C4-2B (cell line): ENCODE data around the gene MMS22L.

Source experiments
- H3K27ac ChIP-seq: fragments of 450-650 bp; 2 replicates; pipeline ENCODE4 v1.5.1; 2017
- CTCF ChIP-seq: fragments of 450-650 bp; conservative IDR thresholded peaks from 2 replicates; pipeline ENCODE4 v1.5.1; 2017; ENCODE audit warnings: mild to moderate bottlenecking
- ZFX ChIP-seq: fragments of 450-650 bp; IDR thresholded peaks from 2 replicates; pipeline ENCODE4 v1.6.1; 2017

Gene MMS22L

GRCh38 chr6:97128507-97128906, 154.5 kb downstream of the MMS22L start:
- TF ChIP-seq ZFX, result no peak
- no peak for TF ChIP-seq CTCF
- no peak overlapping the region for H3K27ac ChIP-seq

GRCh38 chr6:97123652-97124051, 159.4 kb downstream of the MMS22L start:
- no peak overlapping the region for H3K27ac ChIP-seq

DNA sequence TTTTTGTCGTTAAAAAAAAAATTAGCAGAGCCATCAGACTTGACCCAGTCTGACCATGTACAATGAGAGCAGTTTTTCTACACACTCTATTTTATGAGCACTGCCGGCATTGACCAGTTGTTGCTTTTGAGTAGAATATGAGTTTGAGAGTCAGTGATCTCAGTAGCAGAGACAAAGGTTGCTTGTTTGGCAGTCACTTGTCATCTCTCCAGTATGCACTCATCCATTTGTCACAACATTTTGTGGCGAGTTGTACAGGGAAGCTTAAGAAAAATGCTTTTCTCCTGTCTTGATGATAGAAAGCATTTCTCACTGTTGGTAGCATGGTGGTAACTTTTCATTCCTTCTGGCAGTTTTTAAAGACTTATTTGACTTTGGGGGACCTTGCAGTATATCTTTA, 159.9 kb downstream of the MMS22L start:
- TF ChIP-seq ZFX (no peak), CTCF (no peak)

More at GRCh38 chr6:97123652-97124051, 159.4 kb downstream of the MMS22L start:
- TF ChIP-seq ZFX, result no peak
- no peak for TF ChIP-seq CTCF

DNA sequence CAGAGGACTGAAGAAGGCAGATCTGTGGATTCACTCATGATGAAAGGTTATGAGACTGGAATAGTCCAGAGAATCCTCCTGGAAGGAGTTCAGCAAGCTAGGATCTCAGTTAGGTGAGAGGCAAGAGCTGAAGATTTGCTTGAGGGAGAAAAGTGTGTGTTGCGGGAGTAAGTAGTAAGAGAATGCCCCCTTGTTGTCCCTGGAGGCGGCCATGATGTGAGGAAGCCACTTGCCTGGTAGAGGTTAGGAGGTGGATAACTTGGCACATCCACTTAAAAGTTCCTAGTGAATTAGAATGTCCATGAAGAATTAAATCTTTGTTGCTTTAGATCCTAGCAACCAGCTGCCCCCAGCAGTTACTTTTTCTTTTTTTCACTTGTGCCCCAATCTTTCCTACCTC, 162.5 kb downstream of the MMS22L start:
- no peak for TF ChIP-seq ZFX
- no peak for TF ChIP-seq CTCF
- no peak overlapping the region for H3K27ac ChIP-seq

More for the DNA sequence above, 159.9 kb downstream of the MMS22L start:
- H3K27ac ChIP-seq, result no peak overlapping the region

GRCh38 chr6:97114645-97115044, 168.4 kb downstream of the MMS22L start:
- no peak overlapping the region for H3K27ac ChIP-seq
- no peak for TF ChIP-seq ZFX
- TF ChIP-seq CTCF, result no peak

GRCh38 chr6:97113170-97113569, 169.8 kb downstream of the MMS22L start:
- TF ChIP-seq CTCF, result no peak
- TF ChIP-seq ZFX, result no peak
- no peak overlapping the region for H3K27ac ChIP-seq

DNA sequence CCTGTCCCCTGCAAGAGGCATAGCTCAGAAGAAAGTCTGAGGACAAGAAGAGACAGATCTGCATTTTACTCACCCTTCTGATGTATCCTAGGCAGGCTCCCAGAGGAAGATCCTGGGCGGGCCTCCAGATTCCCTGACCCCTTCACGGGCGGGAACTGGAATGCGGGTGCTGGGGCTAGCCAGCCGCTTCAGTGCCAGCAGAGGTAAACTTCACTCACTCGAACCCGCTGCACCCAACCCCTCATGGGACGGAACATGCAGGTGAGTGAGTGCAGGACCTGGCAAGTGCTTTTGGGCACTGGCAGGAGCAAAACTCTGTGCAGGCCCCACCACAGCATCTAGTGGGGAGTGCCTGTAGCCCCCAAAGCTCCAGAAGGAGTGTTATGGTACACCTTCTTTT, 171.8 kb downstream of the MMS22L start:
- no peak overlapping the region for H3K27ac ChIP-seq
- TF ChIP-seq ZFX, result no peak
- no peak for TF ChIP-seq CTCF
